H1 (cell line): ENCODE results near the gene LDB1. TPM values are rescaled to one million over a fixed set of nuclear protein-coding genes. Genes with fewer than 3 reads are reported as not detected.

Experiments
- CTCF ChIA-PET: fragments of 300-600 bp; sonication (Branson Sonifier 250); formaldehyde crosslinking; loops from one replicate; lab custom pipeline; 2021; ENCODE audit not compliant: partially characterized antibody; lab: Charles Lee
- POLR2A ChIA-PET: fragments of 300-600 bp; sonication (Branson Sonifier 250); formaldehyde crosslinking; loops from one replicate; lab custom pipeline; 2021; ENCODE audit warnings: inconsistent platforms; ENCODE audit not compliant: partially characterized antibody; lab: Charles Lee
- DNase-seq, 2 experiments: peaks; one replicate each; pipeline versions ENCODE4 v3.0.0 to v3.0.0-alpha.2; 2010 to 2022; ENCODE audit warnings: low spot score in 2 of 2, low read depth in 1 of 2, mixed read lengths in 1 of 2
- FAIRE-seq: peaks from 2 replicates; lab custom pipeline; 2011; peaks lifted over from hg19 to GRCh38; lab: Jason Lieb, UNC
- H2AFZ ChIP-seq: 2 replicates; pipeline ENCODE4 v1.8.1; 2012; ENCODE audit warnings: low read length, inconsistent platforms
- H2AK5ac ChIP-seq: 2 replicates; pipeline ENCODE4 v1.6.1; 2013; ENCODE audit warnings: low read depth, low read length
- H2BK120ac ChIP-seq: replicated peaks from 2 replicates; pipeline ENCODE3; 2013; ENCODE audit warnings: low read depth, low read length, inconsistent platforms
- H2BK12ac ChIP-seq: 2 replicates; pipeline ENCODE4 v1.6.1; 2013; ENCODE audit warnings: low read depth, low read length
- H2BK15ac ChIP-seq: 2 replicates; pipeline ENCODE4 v1.6.1; 2013; ENCODE audit warnings: low read length
- H2BK20ac ChIP-seq: 2 replicates; pipeline ENCODE4 v1.6.1; 2013; ENCODE audit warnings: low read length
- H2BK5ac ChIP-seq: 2 replicates; pipeline ENCODE4 v1.6.1; 2013; ENCODE audit warnings: low read depth, low read length
- H3K14ac ChIP-seq: 2 replicates; pipeline ENCODE4 v1.6.1; 2013; ENCODE audit warnings: inconsistent platforms; ENCODE audit not compliant: insufficient read length
- H3K18ac ChIP-seq: 2 replicates; pipeline ENCODE4 v1.6.1; 2013; ENCODE audit warnings: low read length; ENCODE audit errors: extremely low read depth
- H3K23ac ChIP-seq: 2 replicates; pipeline ENCODE4 v1.6.1; 2013; ENCODE audit warnings: inconsistent platforms; ENCODE audit not compliant: insufficient read length
- H3K23me2 ChIP-seq: 2 replicates; pipeline ENCODE4 v1.6.1; 2013; ENCODE audit warnings: low read depth, low read length
- H3K27ac ChIP-seq: 2 replicates; pipeline ENCODE4 v1.6.1; 2011; ENCODE audit warnings: low read depth, low read length, inconsistent platforms
- H3K27me3 ChIP-seq, 4 experiments: replicated peaks in 1 of 4; 1 replicate in 1 of 4; 2 replicates in 3 of 4; pipeline versions ENCODE4 v1.6.1 to v1.8.1; 2011 to 2013; ENCODE audit warnings: low read length in 3 of 4, mild to moderate bottlenecking in 3 of 4, inconsistent platforms in 2 of 4, mixed read lengths in 2 of 4, moderate library complexity in 1 of 4; ENCODE audit not compliant: control insufficient read depth in 3 of 4, insufficient read depth in 3 of 4; ENCODE audit errors: extremely low read depth in 1 of 4
- H3K36me3 ChIP-seq, 4 experiments: 2 replicates each; pipeline versions ENCODE4 v1.6.1 to v1.8.1; 2011 to 2013; ENCODE audit warnings: mild to moderate bottlenecking in 4 of 4, low read length in 3 of 4, moderate library complexity in 2 of 4, control low read depth in 1 of 4, inconsistent platforms in 1 of 4; ENCODE audit not compliant: insufficient read depth in 4 of 4, control insufficient read depth in 2 of 4
- H3K4ac ChIP-seq: replicated peaks from 2 replicates; pipeline ENCODE3; 2013; ENCODE audit warnings: low read length, low read depth, mixed read lengths, inconsistent platforms; ENCODE audit not compliant: insufficient read length
- H3K4me1 ChIP-seq, 4 experiments: replicated peaks in 1 of 4; 1 replicate in 1 of 4; 2 replicates in 3 of 4; pipeline versions ENCODE4 v1.6.1 to v1.8.1; 2011 to 2013; ENCODE audit warnings: low read length in 3 of 4, inconsistent platforms in 2 of 4, mixed read lengths in 1 of 4; ENCODE audit not compliant: insufficient read depth in 4 of 4, control insufficient read depth in 3 of 4
- H3K4me2 ChIP-seq, 2 experiments: 2 replicates each; pipeline versions ENCODE4 v1.6.1 to v1.8.1; 2011 to 2013; ENCODE audit warnings: low read depth in 2 of 2, low read length in 2 of 2, control low read depth in 1 of 2, inconsistent platforms in 1 of 2, mild to moderate bottlenecking in 1 of 2; ENCODE audit not compliant: insufficient read depth in 1 of 2
- H3K4me3 ChIP-seq, 4 experiments: fragments of 200-600, 300-600 bp in 1 of 4; sonication (generic), shearing (Covaris generic), sonication (Bioruptor Twin) in 1 of 4; 2 replicates each; pipeline versions ENCODE4 v1.5.1 to v1.8.1; 2011 to 2016; ENCODE audit warnings: low read length in 4 of 4, low read depth in 3 of 4, control low read depth in 2 of 4, inconsistent platforms in 2 of 4, mild to moderate bottlenecking in 2 of 4, mixed read lengths in 1 of 4, moderate library complexity in 1 of 4; ENCODE audit not compliant: insufficient read depth in 2 of 4; ENCODE audit errors: extremely low read depth in 1 of 4
- H3K56ac ChIP-seq: replicated peaks from 2 replicates; pipeline ENCODE3; 2013; ENCODE audit warnings: low read depth, mild to moderate bottlenecking, mixed read lengths, low read length, inconsistent platforms; ENCODE audit not compliant: insufficient read length
- H3K79me1 ChIP-seq: 2 replicates; pipeline ENCODE4 v1.6.1; 2013; ENCODE audit warnings: low read depth, low read length, control low read depth
- H3K79me2 ChIP-seq, 2 experiments: 2 replicates each; pipeline versions ENCODE4 v1.6.1 to v1.8.1; 2012 to 2013; ENCODE audit warnings: low read length in 2 of 2, mild to moderate bottlenecking in 2 of 2, inconsistent platforms in 1 of 2; ENCODE audit not compliant: insufficient read depth in 2 of 2, control insufficient read depth in 1 of 2
- H3K9ac ChIP-seq, 4 experiments: replicated peaks in 1 of 4; 1 replicate in 1 of 4; 2 replicates in 3 of 4; pipeline versions ENCODE4 v1.6.1 to v1.8.1; 2011 to 2013; ENCODE audit warnings: low read depth in 3 of 4, low read length in 3 of 4, control low read depth in 2 of 4, mild to moderate bottlenecking in 2 of 4, moderate library complexity in 2 of 4, inconsistent platforms in 1 of 4; ENCODE audit errors: extremely low read depth in 1 of 4
- H3K9me3 ChIP-seq, 2 experiments: 2 replicates each; pipeline versions ENCODE4 v1.6.1 to v1.8.1; 2012 to 2013; ENCODE audit warnings: mild to moderate bottlenecking in 2 of 2, moderate library complexity in 2 of 2, control low read depth in 1 of 2, inconsistent platforms in 1 of 2, low read depth in 1 of 2, low read length in 1 of 2, mixed read lengths in 1 of 2; ENCODE audit not compliant: insufficient read depth in 2 of 2
- H4K20me1 ChIP-seq, 2 experiments: replicated peaks in 1 of 2; 2 replicates each; pipeline versions ENCODE3 to v1.8.1; 2011 to 2013; ENCODE audit warnings: inconsistent platforms in 2 of 2, low read length in 2 of 2, mild to moderate bottlenecking in 1 of 2; ENCODE audit not compliant: insufficient read depth in 2 of 2, control insufficient read depth in 1 of 2
- H4K5ac ChIP-seq: 2 replicates; pipeline ENCODE4 v1.6.1; 2013; ENCODE audit warnings: low read length, low read depth, mixed read lengths, inconsistent platforms; ENCODE audit not compliant: insufficient read length
- H4K8ac ChIP-seq: 2 replicates; pipeline ENCODE4 v1.8.0; 2013; ENCODE audit warnings: mild to moderate bottlenecking, moderate library complexity, low read length, inconsistent platforms; ENCODE audit not compliant: insufficient read depth; ENCODE audit errors: extremely low read depth
- H4K91ac ChIP-seq: replicated peaks from 2 replicates; pipeline ENCODE3; 2013; ENCODE audit warnings: low read length, mixed read lengths, inconsistent platforms; ENCODE audit not compliant: insufficient read length
- BRCA1 ChIP-seq: IDR thresholded peaks from 2 replicates; pipeline ENCODE4 v1.6.1; 2012; ENCODE audit warnings: low read depth, low read length, improper control_type of control experiment
- KDM1A ChIP-seq: fragments of 200-600, 300-600 bp; sonication (generic); IDR thresholded peaks from 2 replicates; pipeline ENCODE4 v1.7.1; 2016; ENCODE audit warnings: mild to moderate bottlenecking, low read length, borderline replicate concordance
- KDM4A ChIP-seq: IDR thresholded peaks from one replicate; pipeline ENCODE4 v1.7.1; 2012; ENCODE audit warnings: low read depth, mild to moderate bottlenecking, moderate library complexity, low read length, inconsistent platforms; ENCODE audit not compliant: severe bottlenecking
- NANOG ChIP-seq: IDR thresholded peaks from 2 replicates; pipeline ENCODE4 v1.6.1; 2011; ENCODE audit warnings: low read length, low read depth, mild to moderate bottlenecking, inconsistent platforms; ENCODE audit not compliant: insufficient read depth, poor library complexity, severe bottlenecking
- POU5F1 ChIP-seq: IDR thresholded peaks from 2 replicates; pipeline ENCODE4 v1.6.1; 2011; ENCODE audit warnings: low read depth, mild to moderate bottlenecking, low read length, moderate library complexity
- RNF2 ChIP-seq: fragments of 200-900, 300-1000 bp; sonication (generic); IDR thresholded peaks from 2 replicates; pipeline ENCODE4 v1.7.1; 2016; ENCODE audit warnings: borderline replicate concordance, low read depth, mild to moderate bottlenecking, antibody characterized with exemption, low read length; ENCODE audit not compliant: poor library complexity, severe bottlenecking; ENCODE audit errors: missing control alignments
- SP1 ChIP-seq: IDR thresholded peaks from 2 replicates; pipeline ENCODE4 v1.6.1; 2011; ENCODE audit warnings: low read depth, low read length
- TAF1 ChIP-seq: IDR thresholded peaks from 2 replicates; pipeline ENCODE4 v1.6.1; 2011; ENCODE audit warnings: mild to moderate bottlenecking, low read depth, low read length
- TEAD4 ChIP-seq: IDR thresholded peaks from 2 replicates; pipeline ENCODE4 v1.6.1; 2012; ENCODE audit warnings: low read depth, low read length, inconsistent platforms, mixed read lengths
- WGBS, 2 experiments: shearing (Covaris generic) in 1 of 2; methylation state at CpG; one replicate each; pipeline versions ENCODE4 v1.1.6 to v1.1.7; 2013 to 2015; ENCODE audit warnings: low lambda C conversion rate in 2 of 2, mixed read lengths in 2 of 2, inconsistent platforms in 1 of 2, low coverage in 1 of 2, missing lambda C conversion rate in 1 of 2; ENCODE audit not compliant: insufficient replicate concordance in 2 of 2, insufficient coverage in 1 of 2, insufficient read length in 1 of 2; ENCODE audit errors: extremely low coverage in 1 of 2, missing lambda C conversion rate in 1 of 2; 5-methylcytosine and 5-hydroxymethylcytosine counted together
- polyA plus RNA-seq, 7 experiments: library from polyadenylated mRNA; depleted of rRNA in 3 of 7; stranded (reverse) in 5 of 7; unstranded in 2 of 7; fragments of >200 nt in 5 of 7; fragments of 200-250 nt in 2 of 7; gene quantifications; 1 replicate in 5 of 7; 2 replicates in 1 of 7; 4 replicates in 1 of 7; pipeline versions ENCODE4 v1.2.1 to v1.2.3, GENCODE V29; 2011 to 2013; ENCODE audit warnings: missing spikeins in 2 of 7, mixed read lengths in 2 of 7
- total RNA-seq: library from RNA; stranded (reverse); fragmentation: NEBNext Ultra II Directional; extraction: Animal tissue kit (Norgen Biotek cat#: 25700); gene quantifications from 2 replicates; pipeline ENCODE4 v1.2.1, GENCODE V29; 2021
- TF ChIP-seq, protein P1 (sequence below): IDR thresholded peaks from 2 replicates; pipeline ENCODE4 v1.6.1; 2012; ENCODE audit warnings: inconsistent platforms

LDB1 gene
- total and polyA plus RNA-seq, 2 of the 8 experiments (the other 6 are each of a cell fraction or from before 2014, with no cell fraction given) = 88.4 to 138 TPM

DNA sequence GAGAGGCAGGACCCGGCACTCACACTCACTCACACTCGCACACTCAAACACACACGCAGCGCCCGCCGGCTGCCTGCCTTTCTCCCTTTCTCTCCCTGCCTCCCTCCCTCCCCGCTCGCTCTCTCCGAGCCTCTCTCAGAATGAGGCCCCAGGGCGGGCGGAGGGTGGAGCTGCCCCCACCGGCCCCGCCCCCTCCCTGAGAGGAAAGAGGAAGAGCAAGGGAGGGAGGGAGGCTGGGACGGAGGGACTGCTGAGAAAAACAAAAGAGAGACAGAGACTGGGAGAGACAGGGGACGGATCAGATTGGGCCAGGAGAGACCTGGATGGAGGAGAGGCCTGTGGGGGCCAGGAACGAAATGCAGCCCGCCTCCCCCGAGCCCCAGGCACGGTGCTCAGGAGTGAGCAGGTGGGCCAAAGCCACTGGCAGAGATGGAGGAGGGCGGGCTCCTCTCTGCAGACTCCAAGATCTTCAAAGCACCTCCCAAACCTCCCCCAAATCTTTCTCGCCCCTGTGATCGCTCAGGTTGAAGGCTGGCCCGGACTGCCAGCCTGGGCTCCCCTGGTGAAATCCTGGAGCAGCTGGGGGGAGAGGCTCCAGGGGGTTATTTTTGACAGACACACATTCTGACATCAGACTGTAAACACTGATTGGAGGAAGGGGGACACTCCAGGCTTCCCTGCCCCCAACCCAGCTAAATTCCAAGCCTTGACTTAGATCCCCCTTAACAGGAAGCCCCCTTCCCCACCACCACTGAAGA is 5.1 kb downstream of the LDB1 start:
- no peak for FAIRE-seq
- no peaks in the 10 kb centered on the region for H3K9me3 ChIP-seq
- ChIA-PET POLR2A (interaction anchor here (0.5 to 5.0 kb wide), 20 partner anchors 8 to 393 kb away, joined by 3 to 34 read pairs (median 4); partner anchors contain the start of genes NOLC1 and OGA), CTCF (interaction anchor here (0.6 to 6.1 kb wide), 7 partner anchors 12 to 284 kb away, joined by 3 to 33 read pairs (median 3); partner anchors contain the start of gene NOLC1)
- H3K56ac ChIP-seq = no peak overlapping the region
- H3K14ac ChIP-seq = no peak overlapping the region
- no peak overlapping the region for H2BK120ac ChIP-seq
- H3K4me1 ChIP-seq = peaks cover 22 to 48% (median 31%) of the 10 kb centered on the region in 4 experiments
- H3K79me2 ChIP-seq = peaks cover 24 to 82% of the 10 kb centered on the region in 2 experiments
- DNase-seq = peak in 1 of 2 experiments; percentile 85
- H3K27ac ChIP-seq = peak overlapping the region; percentile 59; the same call in 1 of the 2 replicates
- H2AFZ ChIP-seq = no peak overlapping the region
- H3K79me1 ChIP-seq = peaks cover 17% of the 10 kb centered on the region; the same call in 1 of the 2 replicates
- H2BK15ac ChIP-seq = no peak overlapping the region
- H3K4me3 ChIP-seq = peak overlapping the region; percentile 46 to 96 (median 69)
- peak overlapping the region; percentile 37 for H4K5ac ChIP-seq
- peaks cover 15% of the 10 kb centered on the region for H3K23me2 ChIP-seq
- no peak overlapping the region for H3K4ac ChIP-seq
- H2AK5ac ChIP-seq = no peak overlapping the region
- no peak overlapping the region for H3K23ac ChIP-seq
- 3% methylated on average over 14 of the region's 23 CpGs; no CpG with 5 or more reads in 1 of the 2 experiments for WGBS, 2 experiments
- H2BK5ac ChIP-seq = peak overlapping the region; percentile 61; the same call in 1 of the 2 replicates
- H2BK20ac ChIP-seq = no peak overlapping the region
- H4K20me1 ChIP-seq = peaks cover 28 to 31% of the 10 kb centered on the region in 2 experiments
- H3K9ac ChIP-seq = peak overlapping the region in 2 of 4 experiments; percentile 43 to 61; a peak in 4 of 7 replicates
- peaks cover 10 to 19% (median 15%) of the 10 kb centered on the region in 4 experiments for H3K36me3 ChIP-seq
- H3K4me2 ChIP-seq = peak overlapping the region; percentile 65 to 69
- no peak overlapping the region for H2BK12ac ChIP-seq
- H3K27me3 ChIP-seq = no peaks in the 10 kb centered on the region
- no peak overlapping the region for H4K8ac ChIP-seq
- H4K91ac ChIP-seq = peak overlapping the region; percentile 39
- H3K18ac ChIP-seq = peak overlapping the region; percentile 68; the same call in 1 of the 2 replicates
- no peak for TF ChIP-seq NANOG
- TF ChIP-seq SP1 = peak; percentile 57; the same call in 1 of the 2 replicates
- peak; percentile 85 for TF ChIP-seq TAF1
- TF ChIP-seq POU5F1 = no peak
- TF ChIP-seq RNF2 = no peak
- TF ChIP-seq TEAD4 = no peak
- TF ChIP-seq KDM1A = no peak
- TF ChIP-seq, protein P1, sequence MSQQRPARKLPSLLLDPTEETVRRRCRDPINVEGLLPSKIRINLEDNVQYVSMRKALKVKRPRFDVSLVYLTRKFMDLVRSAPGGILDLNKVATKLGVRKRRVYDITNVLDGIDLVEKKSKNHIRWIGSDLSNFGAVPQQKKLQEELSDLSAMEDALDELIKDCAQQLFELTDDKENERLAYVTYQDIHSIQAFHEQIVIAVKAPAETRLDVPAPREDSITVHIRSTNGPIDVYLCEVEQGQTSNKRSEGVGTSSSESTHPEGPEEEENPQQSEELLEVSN = no peak
- no peak for TF ChIP-seq BRCA1
- TF ChIP-seq KDM4A = no peak
